ENCODE measurements around the gene GUCA1A.

DNA sequence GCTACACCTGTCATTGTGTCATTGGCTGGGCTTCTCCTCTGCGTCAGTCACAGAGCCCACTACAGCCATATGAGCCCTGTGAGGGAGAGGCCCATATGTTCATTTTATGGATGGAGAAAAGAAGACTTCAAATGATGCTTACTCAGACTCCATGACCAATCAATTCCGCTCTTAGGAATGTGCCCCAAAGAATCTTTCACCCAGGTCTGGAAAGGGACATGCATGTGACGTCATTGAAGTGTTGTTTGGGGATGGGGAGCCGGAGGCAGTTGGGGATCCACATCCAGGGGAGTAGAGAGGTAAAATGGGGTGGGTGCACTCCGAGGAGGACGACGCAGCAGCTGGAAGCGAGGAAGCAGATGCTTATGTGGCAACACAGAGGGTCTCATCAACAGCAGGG is 21.1 kb upstream of the GUCA1A start:
- TF ChIP-seq, protein P1, sequence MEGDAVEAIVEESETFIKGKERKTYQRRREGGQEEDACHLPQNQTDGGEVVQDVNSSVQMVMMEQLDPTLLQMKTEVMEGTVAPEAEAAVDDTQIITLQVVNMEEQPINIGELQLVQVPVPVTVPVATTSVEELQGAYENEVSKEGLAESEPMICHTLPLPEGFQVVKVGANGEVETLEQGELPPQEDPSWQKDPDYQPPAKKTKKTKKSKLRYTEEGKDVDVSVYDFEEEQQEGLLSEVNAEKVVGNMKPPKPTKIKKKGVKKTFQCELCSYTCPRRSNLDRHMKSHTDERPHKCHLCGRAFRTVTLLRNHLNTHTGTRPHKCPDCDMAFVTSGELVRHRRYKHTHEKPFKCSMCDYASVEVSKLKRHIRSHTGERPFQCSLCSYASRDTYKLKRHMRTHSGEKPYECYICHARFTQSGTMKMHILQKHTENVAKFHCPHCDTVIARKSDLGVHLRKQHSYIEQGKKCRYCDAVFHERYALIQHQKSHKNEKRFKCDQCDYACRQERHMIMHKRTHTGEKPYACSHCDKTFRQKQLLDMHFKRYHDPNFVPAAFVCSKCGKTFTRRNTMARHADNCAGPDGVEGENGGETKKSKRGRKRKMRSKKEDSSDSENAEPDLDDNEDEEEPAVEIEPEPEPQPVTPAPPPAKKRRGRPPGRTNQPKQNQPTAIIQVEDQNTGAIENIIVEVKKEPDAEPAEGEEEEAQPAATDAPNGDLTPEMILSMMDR (IDR thresholded peaks at IDR 0.05) = no peak
- TF ChIP-seq POLR2AphosphoS5 (IDR thresholded peaks at IDR 0.05; ENCODE audit: low read depth, low read length) = no peak
- TF ChIP-seq REST (IDR thresholded peaks at IDR 0.05; ENCODE audit: insufficient read depth in 1 of 2, low read depth in 2 of 2, low read length in 1 of 2) = no peak

Measured in Panc1 (cell line).